IPS DF 6.9 (cell line): ENCODE data around the gene S100A11.
A peak's percentile ranks its signal among the peaks of the same experiment; 100 is the strongest.

ENCODE experiments used
- DNase-seq: peaks from one replicate; pipeline ENCODE4 v3.0.0-alpha.2; 2013; ENCODE audit warnings: low read depth, low spot score
- H3K27ac ChIP-seq: one replicate; pipeline ENCODE4 v1.5.1; 2013; ENCODE audit warnings: low read length, control low read depth
- H3K27me3 ChIP-seq: 2 replicates; pipeline ENCODE4 v1.6.1; 2013; ENCODE audit warnings: mild to moderate bottlenecking, low read length; ENCODE audit not compliant: control insufficient read depth, insufficient read depth
- H3K36me3 ChIP-seq: 2 replicates; pipeline ENCODE4 v1.6.1; 2013; ENCODE audit warnings: low read length; ENCODE audit not compliant: control insufficient read depth, insufficient read depth
- H3K4me1 ChIP-seq: 2 replicates; pipeline ENCODE4 v1.6.1; 2013; ENCODE audit warnings: low read length; ENCODE audit not compliant: control insufficient read depth, insufficient read depth
- H3K4me3 ChIP-seq: 2 replicates; pipeline ENCODE4 v1.5.1; 2013; ENCODE audit warnings: mild to moderate bottlenecking, low read length
- H3K9me3 ChIP-seq: 2 replicates; pipeline ENCODE4 v1.6.1; 2013; ENCODE audit warnings: low read length, inconsistent platforms; ENCODE audit not compliant: control insufficient read depth, insufficient read depth
- WGBS: extraction: QIAGEN DNeasy Blood & Tissue Kit; methylation state at CpG from one replicate; pipeline ENCODE4 v1.1.7; 2013; ENCODE audit warnings: mixed read lengths, missing lambda C conversion rate; ENCODE audit not compliant: insufficient read length, insufficient coverage; 5-methylcytosine and 5-hydroxymethylcytosine counted together

S100A11 gene

DNA sequence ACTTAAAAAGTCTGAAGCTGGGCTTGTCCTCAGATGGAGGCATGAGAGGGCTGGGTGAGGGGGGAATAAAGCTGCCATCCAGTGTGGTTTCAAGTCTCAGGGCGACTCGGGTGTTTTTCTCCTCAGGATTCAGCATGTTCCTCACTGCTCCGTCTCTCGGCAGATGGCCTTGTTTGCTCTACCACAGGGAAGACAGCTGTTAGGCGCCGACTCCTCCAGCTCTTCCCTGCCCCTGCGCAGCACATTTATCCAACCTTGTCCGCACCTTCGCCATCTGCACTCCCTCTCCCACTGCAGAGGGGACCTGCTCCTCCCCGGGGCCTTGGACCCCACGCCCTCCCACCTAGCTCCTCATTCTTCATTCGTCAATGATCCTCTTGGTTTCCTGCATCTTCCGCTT lies 16.6 kb upstream of the S100A11 start:
- peaks cover 3% of the 10 kb centered on the region; the same call in 1 of the 2 replicates for H3K4me1 ChIP-seq
- no peak for DNase-seq
- no peaks in the 10 kb centered on the region; the same call in 1 of the 2 replicates for H3K27me3 ChIP-seq
- no peak overlapping the region for H3K27ac ChIP-seq
- H3K36me3 ChIP-seq, result no peaks in the 10 kb centered on the region
- no peaks in the 10 kb centered on the region for H3K9me3 ChIP-seq
- no CpG with 5 or more reads among the region's 13 CpGs for WGBS
- H3K4me3 ChIP-seq, result no peak overlapping the region

- no peak overlapping the region for H3K27ac ChIP-seq
- H3K9me3 ChIP-seq, result no peaks in the 10 kb centered on the region
- peaks cover 7% of the 10 kb centered on the region; the same call in 1 of the 2 replicates for H3K4me1 ChIP-seq
- H3K36me3 ChIP-seq, result no peaks in the 10 kb centered on the region
- no CpG with 5 or more reads among the region's 11 CpGs for WGBS
- H3K27me3 ChIP-seq, result no peaks in the 10 kb centered on the region; the same call in 1 of the 2 replicates
- H3K4me3 ChIP-seq, result no peak overlapping the region
- no peak for DNase-seq
Observed at GRCh38 chr1:152052606-152053005, 15.8 kb upstream of the S100A11 start.

GRCh38 chr1:152050886-152051675 lies 14.3 kb upstream of the S100A11 start:
- no peaks in the 10 kb centered on the region for H3K36me3 ChIP-seq
- no CpG with 5 or more reads among the region's 6 CpGs for WGBS
- DNase-seq, result no peak
- H3K27ac ChIP-seq, result no peak overlapping the region
- no peak overlapping the region for H3K4me3 ChIP-seq
- H3K4me1 ChIP-seq, result peaks cover 7% of the 10 kb centered on the region; the same call in 1 of the 2 replicates
- no peaks in the 10 kb centered on the region; the same call in 1 of the 2 replicates for H3K27me3 ChIP-seq
- H3K9me3 ChIP-seq, result no peaks in the 10 kb centered on the region

DNA sequence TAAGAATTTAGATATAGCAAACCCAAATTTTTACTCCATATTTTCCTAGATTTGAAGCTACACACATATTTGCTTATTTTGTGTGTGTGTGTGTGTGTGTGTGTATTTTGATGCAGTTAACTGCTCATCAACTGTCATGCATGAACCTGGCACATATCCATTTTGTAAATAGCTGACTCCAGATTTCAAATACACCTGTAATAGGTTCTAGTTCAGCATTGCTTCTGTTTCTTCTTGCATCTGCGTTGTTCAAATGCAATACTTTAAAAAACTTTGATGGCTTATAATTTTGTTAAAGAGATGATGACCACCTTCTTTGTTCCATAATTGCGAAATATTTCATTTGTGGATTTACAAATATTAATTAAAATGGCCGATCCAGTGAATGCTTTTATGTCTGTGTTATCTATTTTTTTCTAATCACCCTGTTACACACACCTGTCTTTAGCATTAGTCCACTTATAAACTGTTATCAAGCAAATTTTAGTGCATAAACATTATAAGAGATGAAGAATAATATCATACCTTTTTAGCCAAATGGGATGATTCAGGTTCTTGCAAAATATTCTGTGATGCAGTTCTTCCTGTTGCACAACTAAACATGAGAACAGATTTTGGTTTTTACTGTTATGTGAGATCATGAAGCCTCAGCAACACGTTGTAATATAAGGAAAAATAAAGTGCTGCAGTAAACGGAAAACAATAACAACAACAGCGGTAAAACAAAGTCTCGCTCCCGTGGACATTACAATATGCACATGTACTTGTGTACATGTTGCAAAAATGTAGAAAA lies 12.7 kb upstream of the S100A11 start:
- no peaks in the 10 kb centered on the region for H3K9me3 ChIP-seq
- H3K4me1 ChIP-seq, result peaks cover 9% of the 10 kb centered on the region
- H3K27me3 ChIP-seq, result no peaks in the 10 kb centered on the region; the same call in 1 of the 2 replicates
- H3K27ac ChIP-seq, result no peak overlapping the region
- no peaks in the 10 kb centered on the region for H3K36me3 ChIP-seq
- H3K4me3 ChIP-seq, result no peak overlapping the region
- no peak for DNase-seq
- no CpG with 5 or more reads among the region's 8 CpGs for WGBS

- no peaks in the 10 kb centered on the region for H3K36me3 ChIP-seq
- H3K27ac ChIP-seq, result no peak overlapping the region
- WGBS, result no CpG with 5 or more reads among the region's 6 CpGs
- no peak overlapping the region for H3K4me3 ChIP-seq
- H3K27me3 ChIP-seq, result no peaks in the 10 kb centered on the region; the same call in 1 of the 2 replicates
- DNase-seq, result no peak
- no peaks in the 10 kb centered on the region for H3K9me3 ChIP-seq
- H3K4me1 ChIP-seq, result peaks cover 9% of the 10 kb centered on the region
Observed at GRCh38 chr1:152048416-152049009, 11.7 kb upstream of the S100A11 start.

DNA sequence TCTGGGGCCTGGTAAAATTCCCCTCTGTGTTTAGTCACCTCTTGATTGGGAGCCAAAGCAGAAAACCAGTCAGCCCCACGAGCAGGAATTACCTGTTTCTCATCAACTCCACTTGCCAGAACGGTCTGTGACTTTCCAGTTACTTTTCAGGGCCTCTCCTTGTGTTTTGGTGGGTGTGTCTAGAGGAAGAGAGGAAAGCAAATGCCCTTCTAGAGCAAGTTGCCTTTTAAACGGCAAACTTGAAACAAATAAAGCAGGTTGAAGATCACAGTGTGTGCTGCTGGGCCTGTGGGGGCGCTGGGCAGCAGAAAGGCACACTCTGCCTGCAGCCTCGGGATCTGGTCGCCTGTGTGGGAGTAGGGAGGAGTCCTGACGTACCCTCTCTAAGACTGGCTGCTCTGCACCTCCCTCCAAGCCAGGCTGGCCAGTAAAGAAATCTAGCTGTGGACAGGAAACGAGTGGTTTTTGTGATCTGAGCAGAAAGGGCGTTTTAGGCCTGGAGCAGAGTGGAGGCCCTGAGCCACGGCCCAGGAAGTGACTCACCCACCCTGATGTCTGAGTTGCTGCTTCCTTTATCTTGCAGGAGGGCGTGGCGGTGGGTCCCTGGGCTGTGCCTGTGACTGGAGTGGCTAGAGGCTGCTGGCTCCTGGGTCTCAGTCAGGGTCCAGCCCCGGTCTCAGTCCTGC lies 11.1 kb upstream of the S100A11 start:
- DNase-seq, result no peak
- H3K27ac ChIP-seq, result no peak overlapping the region
- no peaks in the 10 kb centered on the region for H3K9me3 ChIP-seq
- no peaks in the 10 kb centered on the region for H3K36me3 ChIP-seq
- no peaks in the 10 kb centered on the region; the same call in 1 of the 2 replicates for H3K27me3 ChIP-seq
- peaks cover 9% of the 10 kb centered on the region for H3K4me1 ChIP-seq
- WGBS, result no CpG with 5 or more reads among the region's 13 CpGs
- peak overlapping the region; percentile 13; the same call in 1 of the 2 replicates for H3K4me3 ChIP-seq

GRCh38 chr1:152047413-152047729 lies 10.6 kb upstream of the S100A11 start:
- H3K27ac ChIP-seq, result no peak overlapping the region
- no CpG with 5 or more reads among the region's 5 CpGs for whole genome bisulfite sequencing
- no peaks in the 10 kb centered on the region; the same call in 1 of the 2 replicates for H3K27me3 ChIP-seq
- no peaks in the 10 kb centered on the region for H3K36me3 ChIP-seq
- H3K4me1 ChIP-seq, result peaks cover 8% of the 10 kb centered on the region
- DNase-seq, result no peak
- no peaks in the 10 kb centered on the region for H3K9me3 ChIP-seq
- no peak overlapping the region for H3K4me3 ChIP-seq

DNA sequence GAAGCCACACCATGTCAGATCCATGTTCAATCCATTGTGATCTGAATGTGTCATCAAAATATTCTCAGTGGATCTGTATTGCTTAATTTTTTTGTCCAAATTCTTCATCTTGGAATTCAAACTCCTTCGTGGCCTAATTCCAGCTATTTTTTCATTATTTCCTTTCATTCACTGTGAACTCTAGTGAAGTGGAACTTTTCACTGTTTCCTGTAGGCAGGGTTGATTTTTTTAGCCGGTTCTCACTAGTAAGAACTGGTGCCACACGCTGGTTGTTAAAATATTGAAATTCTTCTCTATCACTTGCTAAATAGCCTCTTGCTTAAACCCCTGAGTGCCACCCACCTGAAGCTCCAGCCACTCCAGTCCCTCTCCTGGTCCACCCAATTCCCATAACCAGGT lies 7.6 kb upstream of the S100A11 start:
- Histone ChIP-seq H3K4me3 (no peak overlapping the region), H3K36me3 (no peaks in the 10 kb centered on the region), H3K27ac (no peak overlapping the region), H3K9me3 (no peaks in the 10 kb centered on the region), H3K27me3 (no peaks in the 10 kb centered on the region; the same call in 1 of the 2 replicates), H3K4me1 (peaks cover 8% of the 10 kb centered on the region)
- no peak for DNase-seq
- no CpG with 5 or more reads among the region's 3 CpGs for WGBS

DNA sequence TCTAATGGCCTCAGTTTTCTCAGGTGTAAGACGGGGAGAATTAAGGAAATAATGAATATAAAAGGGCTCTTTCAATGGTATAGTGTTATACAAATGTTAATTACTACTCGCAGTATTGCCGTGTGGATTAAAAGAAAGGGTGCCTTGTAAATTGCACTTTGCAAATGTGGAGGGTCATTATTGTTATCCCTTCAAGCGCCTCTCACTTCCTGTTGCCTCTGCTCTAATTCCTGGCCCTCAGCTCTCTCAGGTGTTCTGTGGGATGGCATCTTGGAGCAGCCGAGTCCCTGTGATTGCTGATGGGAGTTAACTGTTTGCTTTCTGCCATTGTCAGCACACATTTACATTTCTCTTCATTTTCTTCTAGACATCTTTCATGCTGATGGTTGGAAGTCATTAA lies 7.1 kb upstream of the S100A11 start:
- WGBS, result no CpG with 5 or more reads among the region's 5 CpGs
- Histone ChIP-seq H3K4me3 (no peak overlapping the region), H3K4me1 (peaks cover 8% of the 10 kb centered on the region), H3K9me3 (no peaks in the 10 kb centered on the region), H3K27me3 (no peaks in the 10 kb centered on the region; the same call in 1 of the 2 replicates), H3K36me3 (no peaks in the 10 kb centered on the region), H3K27ac (no peak overlapping the region)
- DNase-seq, result no peak

DNA sequence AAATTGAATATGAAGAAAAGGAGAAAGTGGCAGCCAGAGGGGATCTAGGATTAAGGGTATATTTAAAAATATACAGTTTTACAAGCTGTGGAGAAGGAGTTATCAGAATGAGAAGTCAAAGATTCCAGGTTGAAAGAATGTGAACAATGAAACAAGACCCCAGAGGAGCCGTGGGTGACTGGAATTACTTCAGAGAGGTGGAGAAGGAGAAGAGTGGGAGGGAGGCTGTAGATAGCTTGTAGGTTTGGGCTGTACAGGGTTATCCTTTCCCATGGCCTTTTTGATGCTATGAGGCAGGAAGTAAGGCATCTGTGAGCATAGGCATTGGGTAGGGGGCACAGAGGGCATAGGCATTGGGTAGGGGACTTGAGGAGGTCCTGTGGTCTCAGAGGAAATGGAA lies 5.2 kb upstream of the S100A11 start:
- Histone ChIP-seq H3K9me3 (no peaks in the 10 kb centered on the region), H3K36me3 (no peaks in the 10 kb centered on the region), H3K4me3 (no peak overlapping the region), H3K27ac (no peak overlapping the region), H3K27me3 (no peaks in the 10 kb centered on the region; the same call in 1 of the 2 replicates), H3K4me1 (peaks cover 2% of the 10 kb centered on the region; the same call in 1 of the 2 replicates)
- WGBS, result no CpG with 5 or more reads among the region's 1 CpG
- DNase-seq, result no peak
